Nephron (organoid): Measurements from ENCODE around the gene LDB2.
A peak's percentile ranks its signal among the peaks of the same experiment; 100 is the strongest.

Experiments used
- H3K27ac Mint-ChIP-seq, 3 experiments: 2 replicates each; pipeline ENCODE4 v1.8.0; 2020; ENCODE audit warnings: mixed read lengths in 3 of 3, mild to moderate bottlenecking in 2 of 3, moderate library complexity in 1 of 3
- H3K27me3 Mint-ChIP-seq: 2 replicates; pipeline ENCODE4 v1.8.0; 2021; ENCODE audit warnings: low read depth, mild to moderate bottlenecking, moderate library complexity, mixed read lengths
- H3K36me3 Mint-ChIP-seq: 2 replicates; pipeline ENCODE4 v1.8.0; 2020; ENCODE audit warnings: low read depth, mixed read lengths
- H3K4me1 Mint-ChIP-seq: 2 replicates; pipeline ENCODE4 v1.8.0; 2020; ENCODE audit warnings: mixed read lengths
- H3K4me3 Mint-ChIP-seq, 3 experiments: 2 replicates each; pipeline ENCODE4 v1.8.0; 2020; ENCODE audit warnings: mild to moderate bottlenecking in 3 of 3, mixed read lengths in 3 of 3, moderate library complexity in 2 of 3
- H3K9me3 Mint-ChIP-seq: 2 replicates; pipeline ENCODE4 v1.8.0; 2020; ENCODE audit warnings: mixed read lengths
- TF ChIP-seq, protein P1 (sequence below), 3 experiments: fragments of 200-600 bp; sonication (generic); IDR thresholded peaks; one replicate each; pipeline ENCODE4 v1.5.0; 2021; ENCODE audit warnings: antibody characterized with exemption in 3 of 3; ENCODE audit not compliant: unreplicated experiment in 3 of 3

LDB2 gene

DNA sequence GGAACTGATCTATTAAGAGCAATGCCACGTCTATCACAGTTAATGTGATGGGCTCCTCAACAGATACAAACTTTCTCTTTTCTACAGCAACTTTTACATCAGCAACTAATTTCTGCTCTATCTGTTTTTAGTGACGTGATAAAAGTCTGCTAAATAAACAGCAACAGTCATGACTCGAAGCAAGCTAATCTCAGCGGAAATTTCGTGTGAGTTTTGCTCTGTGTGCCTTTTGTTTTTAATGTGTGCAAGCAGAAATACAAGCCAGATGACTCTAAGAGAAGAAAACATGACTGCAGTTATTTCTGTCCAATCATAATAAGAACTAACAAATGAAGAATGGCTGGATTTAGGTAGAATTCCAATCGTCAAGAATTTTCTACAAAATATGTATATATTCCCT is 214.3 kb downstream of the LDB2 start:
- H3K36me3 Mint-ChIP-seq: peaks cover 17% of the 10 kb centered on the region
- peaks cover 59% of the 10 kb centered on the region for H3K4me1 Mint-ChIP-seq
- TF ChIP-seq, protein P1, sequence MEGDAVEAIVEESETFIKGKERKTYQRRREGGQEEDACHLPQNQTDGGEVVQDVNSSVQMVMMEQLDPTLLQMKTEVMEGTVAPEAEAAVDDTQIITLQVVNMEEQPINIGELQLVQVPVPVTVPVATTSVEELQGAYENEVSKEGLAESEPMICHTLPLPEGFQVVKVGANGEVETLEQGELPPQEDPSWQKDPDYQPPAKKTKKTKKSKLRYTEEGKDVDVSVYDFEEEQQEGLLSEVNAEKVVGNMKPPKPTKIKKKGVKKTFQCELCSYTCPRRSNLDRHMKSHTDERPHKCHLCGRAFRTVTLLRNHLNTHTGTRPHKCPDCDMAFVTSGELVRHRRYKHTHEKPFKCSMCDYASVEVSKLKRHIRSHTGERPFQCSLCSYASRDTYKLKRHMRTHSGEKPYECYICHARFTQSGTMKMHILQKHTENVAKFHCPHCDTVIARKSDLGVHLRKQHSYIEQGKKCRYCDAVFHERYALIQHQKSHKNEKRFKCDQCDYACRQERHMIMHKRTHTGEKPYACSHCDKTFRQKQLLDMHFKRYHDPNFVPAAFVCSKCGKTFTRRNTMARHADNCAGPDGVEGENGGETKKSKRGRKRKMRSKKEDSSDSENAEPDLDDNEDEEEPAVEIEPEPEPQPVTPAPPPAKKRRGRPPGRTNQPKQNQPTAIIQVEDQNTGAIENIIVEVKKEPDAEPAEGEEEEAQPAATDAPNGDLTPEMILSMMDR (IDR thresholded peaks at IDR 0.05; ENCODE audit: unreplicated experiment in 3 of 3): no peak
- no peaks in the 10 kb centered on the region for H3K9me3 Mint-ChIP-seq
- H3K27ac Mint-ChIP-seq: peak overlapping the region; percentile 88 to 91 (median 89)
- H3K4me3 Mint-ChIP-seq: peak overlapping the region in 2 of 3 experiments; percentile 5 to 19
- no peaks in the 10 kb centered on the region for H3K27me3 Mint-ChIP-seq

DNA sequence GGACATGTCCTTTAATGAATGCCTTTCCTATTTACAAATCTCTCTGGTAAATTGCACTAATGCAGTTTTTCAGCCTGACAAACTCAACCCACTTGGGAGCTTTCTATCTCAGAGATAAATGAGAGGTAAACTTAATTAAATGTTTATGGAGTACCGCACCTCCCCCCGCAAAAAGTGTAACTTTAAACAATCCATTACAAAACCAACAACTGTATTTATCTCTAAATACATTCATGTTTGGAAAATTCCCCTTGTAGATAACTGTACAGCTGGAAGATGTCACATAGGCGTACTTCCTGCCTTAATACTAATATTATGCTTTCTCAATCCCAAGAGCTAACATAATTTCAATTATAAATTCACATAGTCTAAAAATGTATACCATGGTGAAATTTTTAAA is 215.5 kb downstream of the LDB2 start:
- H3K27ac Mint-ChIP-seq: peak overlapping the region; percentile 88 to 91 (median 89)
- H3K27me3 Mint-ChIP-seq: no peaks in the 10 kb centered on the region
- no peaks in the 10 kb centered on the region for H3K9me3 Mint-ChIP-seq

DNA sequence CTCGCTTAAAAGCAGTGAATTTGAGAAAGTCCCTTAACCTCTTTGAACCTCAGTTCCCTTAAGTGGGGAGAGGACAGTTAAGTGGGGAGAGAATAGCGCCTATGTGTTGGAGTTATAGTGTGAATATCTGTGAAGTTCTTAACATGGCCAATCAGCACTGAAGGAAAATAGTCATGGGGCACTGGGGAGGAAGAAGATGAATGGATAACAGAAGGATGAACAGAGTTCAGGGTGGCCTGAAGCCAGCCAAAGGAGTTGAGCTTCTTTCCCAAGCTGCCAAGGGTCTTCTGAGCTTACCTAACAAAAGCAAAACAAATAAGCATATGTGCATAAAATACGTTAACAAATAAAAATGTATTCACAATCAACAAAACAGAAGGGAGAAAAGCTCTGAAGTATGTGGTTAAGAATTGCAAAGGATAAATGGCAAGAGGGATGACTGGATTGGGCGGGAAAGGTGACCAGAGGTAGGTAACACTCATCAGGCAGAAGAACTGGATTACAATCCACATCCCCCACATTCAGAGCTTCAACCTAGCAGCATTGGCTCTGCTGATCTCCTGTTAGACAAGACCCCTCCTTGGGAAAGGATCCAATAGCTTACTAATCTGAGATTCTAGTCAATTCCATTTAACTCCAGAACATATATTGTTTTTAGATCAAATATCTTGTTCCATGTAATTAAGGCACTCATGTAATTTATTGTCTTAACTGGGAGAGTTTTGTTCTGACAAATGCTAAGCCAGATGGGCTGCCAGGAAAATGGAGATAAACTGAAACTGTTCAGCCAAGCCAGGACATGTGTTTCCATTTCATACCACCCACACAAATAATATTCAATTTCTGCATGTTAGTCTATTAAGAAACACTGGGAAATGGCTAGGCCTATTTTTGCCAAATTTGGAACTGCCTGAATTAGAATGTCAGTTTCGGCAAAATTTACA is 221.2 kb downstream of the LDB2 start:
- Mint-ChIP-seq H3K27me3 (no peaks in the 10 kb centered on the region), H3K4me1 (peaks cover 64% of the 10 kb centered on the region), H3K36me3 (peaks cover 5% of the 10 kb centered on the region), H3K27ac (peak overlapping the region; percentile 43 to 96 (median 75)), H3K4me3 (no peak overlapping the region), H3K9me3 (no peaks in the 10 kb centered on the region)
- TF ChIP-seq, protein P1 (IDR thresholded peaks at IDR 0.05; ENCODE audit: unreplicated experiment in 3 of 3): no peak

More for the DNA sequence above, 215.5 kb downstream of the LDB2 start:
- Mint-ChIP-seq H3K4me3 (no peak overlapping the region), H3K36me3 (peaks cover 12% of the 10 kb centered on the region), H3K4me1 (peaks cover 61% of the 10 kb centered on the region)
- TF ChIP-seq, protein P1 (IDR thresholded peaks at IDR 0.05; ENCODE audit: unreplicated experiment in 3 of 3): no peak

DNA sequence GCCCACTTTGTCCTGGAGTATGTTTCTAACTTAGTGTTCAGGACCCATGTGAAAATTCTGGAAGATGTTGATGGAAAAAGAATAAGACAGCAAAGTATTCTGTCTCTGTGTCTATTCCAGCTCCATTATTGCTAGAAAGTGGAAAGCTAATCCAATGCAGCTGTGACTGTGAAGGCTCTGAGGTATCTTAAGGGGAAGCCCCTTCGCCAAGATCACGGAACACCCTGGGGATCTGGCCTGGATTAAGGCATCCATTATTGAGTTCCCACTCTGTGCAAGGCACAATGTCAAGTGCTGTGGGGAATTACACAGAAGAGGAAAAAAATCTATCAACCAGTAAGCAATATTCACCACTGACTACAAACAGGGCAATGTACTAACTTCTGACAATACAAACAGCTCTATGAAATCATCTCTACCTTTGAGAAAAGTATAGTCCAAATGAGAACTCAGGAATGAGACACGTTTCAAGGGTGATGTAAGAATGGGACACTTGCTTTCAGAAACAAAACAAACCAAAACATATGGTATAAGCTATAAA is 222.1 kb downstream of the LDB2 start:
- TF ChIP-seq, protein P1 (IDR thresholded peaks at IDR 0.05; ENCODE audit: unreplicated experiment in 3 of 3): no peak
- no peaks in the 10 kb centered on the region for H3K27me3 Mint-ChIP-seq
- H3K27ac Mint-ChIP-seq: peak overlapping the region; percentile 43 to 96 (median 75)
- peaks cover 5% of the 10 kb centered on the region for H3K36me3 Mint-ChIP-seq
- peaks cover 72% of the 10 kb centered on the region for H3K4me1 Mint-ChIP-seq
- H3K9me3 Mint-ChIP-seq: no peaks in the 10 kb centered on the region
- H3K4me3 Mint-ChIP-seq: no peak overlapping the region

DNA sequence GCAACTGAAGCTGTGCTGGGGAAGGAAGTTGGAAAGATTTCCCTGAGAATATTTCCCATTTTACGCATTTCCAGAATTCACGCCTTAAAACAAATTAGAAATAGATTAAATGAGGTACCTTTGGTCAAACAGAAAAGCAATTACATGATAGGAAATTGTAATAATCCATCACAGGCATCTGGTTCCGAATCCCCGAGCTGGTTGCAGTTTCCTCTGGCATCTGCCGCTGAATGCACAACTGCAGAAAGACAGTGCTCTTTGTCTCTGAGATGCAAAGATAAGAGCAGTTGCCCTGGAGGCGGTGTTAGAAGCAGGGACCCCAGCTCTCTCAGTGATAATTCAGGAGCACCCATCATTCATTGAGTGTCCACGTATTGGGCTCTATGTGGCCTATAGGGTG is 224.4 kb downstream of the LDB2 start:
- H3K9me3 Mint-ChIP-seq: no peaks in the 10 kb centered on the region
- H3K4me3 Mint-ChIP-seq: no peak overlapping the region
- peaks cover 5% of the 10 kb centered on the region for H3K36me3 Mint-ChIP-seq
- peaks cover 81% of the 10 kb centered on the region for H3K4me1 Mint-ChIP-seq
- TF ChIP-seq, protein P1 (IDR thresholded peaks at IDR 0.05; ENCODE audit: unreplicated experiment in 3 of 3): no peak
- peak overlapping the region; percentile 76 to 95 (median 79) for H3K27ac Mint-ChIP-seq
- no peaks in the 10 kb centered on the region for H3K27me3 Mint-ChIP-seq
